ENCODE results near the gene TPH2.

The TPH2 gene

GRCh38 chr12:72030277-72030676 is 91.6 kb downstream of the TPH2 start:
- no peak overlapping the region for H3K4me3 ChIP-seq (ENCODE audit: control insufficient read depth, low read depth, low read length)

DNA sequence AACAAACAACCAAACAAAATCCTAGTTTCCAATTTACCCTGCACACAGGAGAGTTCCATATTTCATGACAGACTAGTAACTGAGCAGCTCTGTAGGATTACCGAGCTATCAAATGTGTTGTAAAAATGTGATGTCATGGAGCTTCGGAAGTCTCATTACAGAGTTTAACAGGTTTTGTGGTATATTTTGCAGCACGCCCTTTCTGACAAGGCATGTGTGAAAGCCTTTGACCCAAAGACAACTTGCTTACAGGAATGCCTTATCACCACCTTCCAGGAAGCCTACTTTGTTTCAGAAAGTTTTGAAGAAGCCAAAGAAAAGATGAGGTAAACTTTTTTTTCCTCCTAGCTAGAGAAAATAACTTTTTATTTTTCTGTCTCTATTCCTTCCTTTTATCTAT is 92.4 kb downstream of the TPH2 start:
- TF ChIP-seq, protein P1, sequence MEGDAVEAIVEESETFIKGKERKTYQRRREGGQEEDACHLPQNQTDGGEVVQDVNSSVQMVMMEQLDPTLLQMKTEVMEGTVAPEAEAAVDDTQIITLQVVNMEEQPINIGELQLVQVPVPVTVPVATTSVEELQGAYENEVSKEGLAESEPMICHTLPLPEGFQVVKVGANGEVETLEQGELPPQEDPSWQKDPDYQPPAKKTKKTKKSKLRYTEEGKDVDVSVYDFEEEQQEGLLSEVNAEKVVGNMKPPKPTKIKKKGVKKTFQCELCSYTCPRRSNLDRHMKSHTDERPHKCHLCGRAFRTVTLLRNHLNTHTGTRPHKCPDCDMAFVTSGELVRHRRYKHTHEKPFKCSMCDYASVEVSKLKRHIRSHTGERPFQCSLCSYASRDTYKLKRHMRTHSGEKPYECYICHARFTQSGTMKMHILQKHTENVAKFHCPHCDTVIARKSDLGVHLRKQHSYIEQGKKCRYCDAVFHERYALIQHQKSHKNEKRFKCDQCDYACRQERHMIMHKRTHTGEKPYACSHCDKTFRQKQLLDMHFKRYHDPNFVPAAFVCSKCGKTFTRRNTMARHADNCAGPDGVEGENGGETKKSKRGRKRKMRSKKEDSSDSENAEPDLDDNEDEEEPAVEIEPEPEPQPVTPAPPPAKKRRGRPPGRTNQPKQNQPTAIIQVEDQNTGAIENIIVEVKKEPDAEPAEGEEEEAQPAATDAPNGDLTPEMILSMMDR (conservative IDR thresholded peaks at IDR 0.05; ENCODE audit: control insufficient read depth, insufficient read depth, low read depth, low read length), result no peak
- no peak for DNase-seq (ENCODE audit: low read depth)
- no peak overlapping the region for H3K4me3 ChIP-seq (ENCODE audit: control insufficient read depth, low read depth, low read length)

More at GRCh38 chr12:72030277-72030676, 91.6 kb downstream of the TPH2 start:
- TF ChIP-seq, protein P1 (conservative IDR thresholded peaks at IDR 0.05; ENCODE audit: control insufficient read depth, insufficient read depth, low read depth, low read length), result no peak
- no peak for DNase-seq (ENCODE audit: low read depth)

DNA sequence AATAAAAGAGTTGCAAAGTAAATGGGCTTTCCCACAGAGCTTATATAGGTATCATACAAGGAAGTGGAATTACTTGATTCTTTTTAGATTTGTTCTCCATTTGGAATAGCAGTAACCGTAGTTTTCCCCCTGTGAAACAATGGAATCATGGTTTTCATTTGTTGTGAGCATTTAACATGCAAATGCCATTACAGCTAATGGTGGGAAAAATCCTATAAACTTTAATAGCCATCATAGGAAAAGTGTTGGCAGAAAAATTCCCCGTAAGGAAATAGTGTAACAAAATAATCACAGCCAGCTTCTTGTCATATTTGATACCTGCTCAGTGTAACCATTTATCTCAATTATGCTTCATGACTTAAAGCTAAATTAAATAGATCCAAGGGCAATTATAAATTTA is 95.3 kb downstream of the TPH2 start:
- no peak for DNase-seq (ENCODE audit: low read depth)
- TF ChIP-seq, protein P1 (conservative IDR thresholded peaks at IDR 0.05; ENCODE audit: control insufficient read depth, insufficient read depth, low read depth, low read length), result no peak
- H3K4me3 ChIP-seq (ENCODE audit: control insufficient read depth, low read depth, low read length), result no peak overlapping the region

- DNase-seq (ENCODE audit: low read depth), result no peak
- TF ChIP-seq, protein P1 (conservative IDR thresholded peaks at IDR 0.05; ENCODE audit: control insufficient read depth, insufficient read depth, low read depth, low read length), result no peak
- no peak overlapping the region for H3K4me3 ChIP-seq (ENCODE audit: control insufficient read depth, low read depth, low read length)
These were observed 97.0 kb downstream of the TPH2 start for GRCh38 chr12:72035625-72036024.

- TF ChIP-seq, protein P1 (conservative IDR thresholded peaks at IDR 0.05; ENCODE audit: control insufficient read depth, insufficient read depth, low read depth, low read length), result no peak
- no peak for DNase-seq (ENCODE audit: low read depth)
- no peak overlapping the region for H3K4me3 ChIP-seq (ENCODE audit: control insufficient read depth, low read depth, low read length)
These were observed 97.7 kb downstream of the TPH2 start for GRCh38 chr12:72036393-72036792.

- TF ChIP-seq, protein P1 (conservative IDR thresholded peaks at IDR 0.05; ENCODE audit: control insufficient read depth, insufficient read depth, low read depth, low read length), result no peak
- no peak overlapping the region for H3K4me3 ChIP-seq (ENCODE audit: control insufficient read depth, low read depth, low read length)
- DNase-seq (ENCODE audit: low read depth), result no peak
These were observed 98.6 kb downstream of the TPH2 start for GRCh38 chr12:72037006-72037795.

Measured in fibroblast of mammary gland (primary cell).